ENCODE results near the gene GOLGA6L9. TPM values are rescaled to one million over a fixed set of nuclear protein-coding genes. Genes with fewer than 3 reads are reported as not detected.
"Not testable (repeated sequence)": the region's sequence is repeated elsewhere in the genome, so short reads cannot be mapped to it uniquely, and the experiment has no call there.

Gene GOLGA6L9
- total RNA-seq (2014; rRNA removed; shearing (Covaris generic)) = 0.12 and 0.54 TPM in 2 replicates

- DNase-seq (ENCODE audit: low read depth) = not testable (repeated sequence)
Measured at GRCh38 chr15:82429693-82430092, at the start of gene GOLGA6L9. TSS of gene GOLGA6L9 (plus strand) at chr15:82429816. CDS start at chr15:82430080, 264 bp downstream.

GRCh38 chr15:82381330-82381955 lies 48.2 kb upstream of the GOLGA6L9 start:
- not testable (repeated sequence) for DNase-seq (ENCODE audit: low read depth)

GRCh38 chr15:82387209-82387608 lies 42.4 kb upstream of the GOLGA6L9 start:
- DNase-seq (ENCODE audit: low read depth) = not testable (repeated sequence)

- DNase-seq (ENCODE audit: low read depth) = not testable (repeated sequence)
Measured at GRCh38 chr15:82390152-82390551, 39.5 kb upstream of the GOLGA6L9 start.

- not testable (repeated sequence) for DNase-seq (ENCODE audit: low read depth)
Measured at GRCh38 chr15:82392077-82392476, 37.5 kb upstream of the GOLGA6L9 start.

- DNase-seq (ENCODE audit: low read depth) = peak; percentile 57
Measured at GRCh38 chr15:82393671-82394070, 35.9 kb upstream of the GOLGA6L9 start.

- not testable (repeated sequence) for DNase-seq (ENCODE audit: low read depth)
Measured at GRCh38 chr15:82395788-82396187, 33.8 kb upstream of the GOLGA6L9 start.

GRCh38 chr15:82397817-82398216 lies 31.8 kb upstream of the GOLGA6L9 start:
- no peak for DNase-seq (ENCODE audit: low read depth)

- no peak for DNase-seq (ENCODE audit: low read depth)
Measured at GRCh38 chr15:82398785-82399184, 30.8 kb upstream of the GOLGA6L9 start.

GRCh38 chr15:82399366-82400103 lies 30.1 kb upstream of the GOLGA6L9 start:
- not testable (repeated sequence) for DNase-seq (ENCODE audit: low read depth)

- DNase-seq (ENCODE audit: low read depth) = not testable (repeated sequence)
Measured at GRCh38 chr15:82401918-82402317, 27.7 kb upstream of the GOLGA6L9 start.

GRCh38 chr15:82402341-82402740 lies 27.3 kb upstream of the GOLGA6L9 start:
- not testable (repeated sequence) for DNase-seq (ENCODE audit: low read depth)

GRCh38 chr15:82406211-82406610 lies 23.4 kb upstream of the GOLGA6L9 start:
- DNase-seq (ENCODE audit: low read depth) = not testable (repeated sequence)

GRCh38 chr15:82410306-82410705 lies 19.3 kb upstream of the GOLGA6L9 start:
- DNase-seq (ENCODE audit: low read depth) = not testable (repeated sequence)

GRCh38 chr15:82411595-82411994 lies 18.0 kb upstream of the GOLGA6L9 start:
- not testable (repeated sequence) for DNase-seq (ENCODE audit: low read depth)

- DNase-seq (ENCODE audit: low read depth) = not testable (repeated sequence)
Measured at GRCh38 chr15:82414525-82415191, 15.0 kb upstream of the GOLGA6L9 start.

- DNase-seq (ENCODE audit: low read depth) = not testable (repeated sequence)
Measured at GRCh38 chr15:82420516-82420915, 9.1 kb upstream of the GOLGA6L9 start.

- not testable (repeated sequence) for DNase-seq (ENCODE audit: low read depth)
Measured at GRCh38 chr15:82420966-82421365, 8.7 kb upstream of the GOLGA6L9 start.

GRCh38 chr15:82427117-82427516 lies 2.5 kb upstream of the GOLGA6L9 start:
- DNase-seq (ENCODE audit: low read depth) = not testable (repeated sequence)

- DNase-seq (ENCODE audit: low read depth) = not testable (repeated sequence)
Measured at GRCh38 chr15:82445420-82445819, 15.8 kb downstream of the GOLGA6L9 start.

GRCh38 chr15:82457336-82457735 lies 27.7 kb downstream of the GOLGA6L9 start:
- DNase-seq (ENCODE audit: low read depth) = not testable (repeated sequence)

GRCh38 chr15:82465629-82466028 lies 36.0 kb downstream of the GOLGA6L9 start:
- not testable (repeated sequence) for DNase-seq (ENCODE audit: low read depth)

All from M059J (cell line).